HG02981 (cell line): ENCODE results near the gene BCDIN3D.

Experiments
- ATAC-seq: cut with Tn5 transposase; IDR thresholded peaks from one replicate; pipeline ENCODE4 v1.9.1; 2021; ENCODE audit warnings: mild to moderate bottlenecking, moderate library complexity; ENCODE audit not compliant: unreplicated experiment

Gene BCDIN3D

DNA sequence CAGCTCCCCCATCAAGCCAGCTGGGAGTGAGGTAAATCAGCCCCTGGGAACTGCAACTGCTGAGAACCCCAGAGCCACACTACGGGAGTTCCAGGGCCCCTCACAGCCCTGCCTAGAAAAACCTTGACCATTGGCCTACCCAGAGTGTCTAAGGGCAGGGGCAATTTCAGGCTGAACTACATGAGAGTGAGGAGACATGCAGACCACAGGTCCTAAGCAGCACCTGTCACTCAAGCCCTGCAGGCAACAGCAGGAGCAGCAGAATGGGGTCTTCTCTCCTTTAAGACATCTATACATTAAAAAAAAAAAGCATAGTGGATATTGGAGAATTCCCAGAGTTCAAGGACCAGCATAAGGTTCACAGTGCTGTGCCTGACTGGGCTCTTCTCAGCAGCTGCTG lies 19.6 kb downstream of the BCDIN3D start:
- no peak for ATAC-seq

DNA sequence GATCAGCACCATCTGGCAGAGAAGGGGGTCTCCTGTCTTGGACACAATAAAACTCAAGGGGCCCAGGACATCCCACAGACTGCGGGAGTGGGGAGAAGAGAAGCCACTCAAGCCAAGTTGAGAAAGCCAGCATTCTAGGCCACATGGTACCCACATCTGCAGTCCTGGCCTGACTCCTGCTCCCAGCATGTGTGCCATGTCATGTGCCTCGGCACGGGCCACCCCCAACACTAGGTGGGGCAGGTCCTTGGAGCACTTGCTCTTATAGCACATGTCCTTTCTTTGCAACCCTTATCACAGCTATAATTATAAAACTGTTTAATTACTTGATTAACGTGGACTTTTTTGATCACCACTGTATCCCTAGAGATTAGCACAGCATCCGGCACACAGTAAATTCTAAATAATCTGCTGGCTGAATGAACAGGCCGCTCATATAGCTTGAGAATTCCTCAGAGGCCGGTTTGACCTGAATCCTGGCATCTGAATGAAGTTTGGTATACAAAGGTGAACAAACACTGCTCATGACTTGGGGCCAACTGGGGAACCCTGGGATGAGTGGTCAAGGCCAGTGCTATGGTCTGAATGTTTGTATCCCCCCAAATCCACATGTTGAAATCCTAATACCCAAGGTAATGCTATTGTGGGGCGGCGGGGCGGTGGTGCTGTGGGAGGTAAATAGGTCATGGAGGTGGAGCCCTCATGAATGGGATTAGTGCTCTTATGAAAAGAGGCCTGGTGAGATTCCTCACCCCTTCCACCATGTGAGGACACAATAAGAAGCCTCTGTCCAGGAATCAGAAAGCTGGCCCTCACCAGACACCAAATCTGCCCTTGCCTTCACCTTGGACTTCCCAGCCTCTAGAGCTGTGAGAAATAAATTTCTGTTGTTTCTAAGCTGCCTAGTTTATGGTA lies 21.3 kb downstream of the BCDIN3D start:
- no peak for ATAC-seq

DNA sequence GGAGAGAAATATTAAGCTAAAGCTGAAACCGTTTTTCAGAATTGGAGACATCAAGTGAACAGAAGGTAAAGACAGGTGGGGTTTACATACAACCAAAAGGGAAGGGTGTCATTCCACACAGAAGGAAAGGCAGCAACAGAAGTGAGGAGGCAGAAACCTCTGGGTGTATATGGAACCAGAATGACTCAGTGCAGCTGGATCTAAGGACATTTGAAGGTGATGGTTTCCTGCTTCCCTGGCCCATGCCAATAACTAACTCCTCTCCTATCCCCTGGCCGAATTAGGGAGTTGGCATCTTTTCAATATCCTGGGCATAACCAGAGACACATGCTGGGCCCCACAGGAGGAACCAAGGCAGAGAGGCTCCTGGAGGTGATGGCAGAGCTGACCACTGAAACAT lies 23.1 kb downstream of the BCDIN3D start:
- ATAC-seq = no peak

DNA sequence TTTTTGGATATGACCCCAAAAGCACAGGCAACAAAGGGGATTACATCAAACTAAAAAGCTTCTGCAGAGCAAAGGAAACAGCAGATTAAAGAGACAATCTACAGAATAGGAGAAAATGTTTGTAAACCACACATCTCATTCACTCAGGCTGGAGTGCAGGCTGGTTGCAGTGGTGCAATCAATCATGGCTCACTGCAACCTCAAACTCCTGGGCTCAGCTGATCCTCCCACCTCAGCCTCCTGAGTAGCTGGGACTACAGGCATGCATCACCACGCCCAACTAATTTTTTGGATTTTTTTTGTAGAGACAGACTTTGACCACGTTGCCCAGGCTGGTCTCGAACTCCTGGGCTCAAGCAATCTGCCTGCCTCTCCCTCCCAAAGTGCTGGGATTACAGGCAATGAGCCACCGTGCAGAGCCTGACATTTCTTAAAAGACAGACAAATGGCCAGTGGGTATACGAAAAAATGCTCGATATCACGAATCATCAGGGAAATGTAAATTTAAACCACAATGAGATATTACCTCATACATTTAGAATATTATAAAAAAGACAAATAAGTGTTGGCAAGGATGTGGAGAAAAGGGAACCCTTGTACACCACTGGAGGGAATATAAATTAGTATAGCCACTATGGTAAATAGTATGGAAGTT lies 24.5 kb downstream of the BCDIN3D start:
- no peak for ATAC-seq

DNA sequence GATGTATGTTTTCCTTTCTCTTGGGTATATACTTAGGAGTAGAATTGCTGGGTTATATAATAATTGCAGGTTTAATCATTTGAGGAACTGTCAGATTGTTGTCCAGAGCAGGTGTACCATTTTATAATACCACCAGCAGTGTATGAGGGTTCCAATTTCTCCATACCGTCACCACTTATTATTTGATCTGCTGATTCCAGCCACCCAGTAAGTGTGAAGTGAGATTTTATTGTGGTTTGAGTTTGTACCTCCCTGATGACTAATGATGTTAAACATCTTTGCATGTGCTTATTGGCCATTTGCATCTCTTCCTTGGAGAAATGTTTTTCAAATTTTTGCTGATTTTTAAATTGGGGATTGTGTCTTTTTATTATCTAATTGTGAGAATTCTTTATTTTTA lies 29.8 kb downstream of the BCDIN3D start:
- ATAC-seq = no peak

DNA sequence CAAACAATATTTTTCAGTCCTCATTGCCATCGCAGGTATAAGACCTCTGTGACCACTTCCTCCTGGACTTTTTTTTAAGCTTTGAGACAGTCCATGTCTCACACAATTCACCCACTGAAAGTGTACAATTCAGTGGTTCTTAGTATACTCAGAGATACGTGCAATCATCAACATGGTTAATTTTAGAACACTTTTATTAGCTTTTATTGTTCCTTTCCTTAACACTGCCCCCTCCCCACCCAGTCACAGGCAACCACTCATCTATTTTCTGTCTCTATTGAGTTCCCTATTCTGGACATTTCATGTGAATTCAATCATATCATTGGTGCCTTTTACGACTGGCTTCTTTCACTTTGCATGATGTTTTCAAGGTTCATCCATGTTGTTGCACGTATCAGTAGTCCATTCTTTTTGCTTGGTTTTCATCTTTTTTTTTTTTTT lies 30.9 kb downstream of the BCDIN3D start:
- ATAC-seq = no peak

DNA sequence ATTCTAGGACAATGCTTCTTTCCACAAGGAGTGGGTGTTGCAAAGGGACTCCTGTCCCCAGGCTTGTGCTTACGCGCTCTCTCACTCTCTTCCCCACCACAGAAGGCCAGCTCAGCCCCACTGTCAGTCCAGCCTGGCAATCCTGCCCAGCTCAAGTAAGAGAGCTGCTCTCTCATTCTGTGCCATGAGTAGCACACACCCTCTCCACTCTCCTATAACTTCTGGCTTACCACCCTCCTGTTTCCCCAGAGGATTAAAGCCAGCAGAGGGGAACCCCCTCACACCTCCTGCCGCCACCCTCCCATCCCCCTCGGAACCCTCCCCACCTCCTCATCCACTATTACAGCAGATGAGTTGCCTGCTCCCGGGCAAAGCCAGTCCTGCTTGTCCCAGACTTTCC lies 31.8 kb downstream of the BCDIN3D start:
- no peak for ATAC-seq

DNA sequence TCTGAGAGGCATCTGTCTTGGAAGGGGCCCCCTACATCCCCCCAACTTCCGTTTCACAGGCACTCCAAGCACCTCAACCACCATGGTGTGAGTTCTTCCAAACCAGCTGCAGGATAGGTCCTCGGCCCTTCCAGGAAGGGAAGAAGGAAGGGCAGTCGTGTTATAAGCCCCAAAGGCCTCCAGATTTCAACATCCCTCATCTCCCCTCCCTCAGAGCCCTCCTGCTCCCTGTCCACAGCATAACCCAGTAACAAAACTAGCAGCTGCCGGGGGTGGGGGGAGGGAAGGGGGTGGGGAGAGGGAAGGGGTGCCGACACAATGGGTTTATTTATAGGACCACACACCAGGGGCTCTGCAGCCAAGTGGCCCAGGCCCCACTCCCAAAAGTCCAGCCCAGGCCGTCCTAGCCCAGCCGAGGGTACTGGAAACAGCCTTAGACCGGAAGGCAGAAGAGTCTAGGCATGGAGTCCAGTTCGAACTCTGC lies 33.0 kb downstream of the BCDIN3D start:
- no peak for ATAC-seq

DNA sequence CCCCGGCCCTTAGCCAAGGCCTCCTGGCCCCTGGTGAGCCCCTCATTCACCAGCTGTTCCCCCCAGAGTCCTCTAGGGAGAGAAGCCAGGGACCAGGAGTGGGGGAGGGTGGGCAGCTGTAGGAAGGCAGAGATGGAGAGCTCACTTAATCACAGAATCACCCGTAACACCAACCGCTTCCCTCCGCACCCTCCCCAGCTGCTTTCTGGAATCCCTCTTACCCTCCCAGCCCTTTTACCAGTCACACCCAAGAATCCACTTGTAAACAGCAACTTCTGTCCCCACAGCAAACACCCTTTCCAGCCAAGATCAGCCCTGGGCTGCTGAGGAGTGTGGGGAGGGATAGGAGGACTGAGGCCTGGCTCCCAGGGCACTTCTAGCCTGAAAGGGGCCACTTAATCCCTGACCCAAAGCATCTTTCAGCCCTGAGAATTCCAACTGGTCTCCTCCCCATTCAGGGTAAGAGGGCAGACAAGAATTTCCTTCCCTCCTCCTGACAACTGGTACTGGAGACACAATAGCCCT lies 33.5 kb downstream of the BCDIN3D start:
- ATAC-seq = no peak

DNA sequence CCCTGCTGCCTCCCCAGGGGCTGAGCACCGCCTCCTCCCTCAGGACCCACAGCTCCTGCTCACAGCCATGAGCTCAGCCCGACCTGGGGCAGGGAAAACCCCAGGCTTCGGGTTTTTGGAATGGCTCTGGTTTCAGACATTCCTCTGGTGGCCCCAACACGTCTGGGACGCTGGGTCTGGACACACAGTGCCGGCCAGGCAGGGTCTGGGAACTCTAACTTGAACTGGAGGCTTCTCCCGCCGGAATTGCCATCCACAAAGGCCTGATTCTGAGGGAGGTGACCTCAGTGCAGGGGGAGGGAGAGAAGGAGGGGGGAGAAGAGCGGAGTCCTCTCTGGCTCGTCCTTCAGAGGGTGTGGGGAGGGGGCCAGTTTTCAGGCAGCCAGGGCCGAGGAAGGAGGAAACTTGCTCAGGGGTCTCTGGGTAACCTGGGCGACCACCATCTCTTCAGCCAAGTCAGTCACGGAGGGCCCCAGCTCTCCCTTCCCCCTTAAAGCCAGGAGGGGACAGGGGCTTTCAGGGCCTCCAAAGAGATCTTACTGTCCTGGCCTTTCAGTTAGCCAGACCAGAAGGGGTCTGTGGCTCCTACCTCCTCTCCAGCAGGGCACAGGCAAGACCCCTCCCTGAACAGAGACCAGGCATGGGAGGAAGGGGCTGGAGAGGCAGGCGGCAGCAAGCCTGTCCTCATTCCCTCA lies 34.1 kb downstream of the BCDIN3D start:
- ATAC-seq = no peak

DNA sequence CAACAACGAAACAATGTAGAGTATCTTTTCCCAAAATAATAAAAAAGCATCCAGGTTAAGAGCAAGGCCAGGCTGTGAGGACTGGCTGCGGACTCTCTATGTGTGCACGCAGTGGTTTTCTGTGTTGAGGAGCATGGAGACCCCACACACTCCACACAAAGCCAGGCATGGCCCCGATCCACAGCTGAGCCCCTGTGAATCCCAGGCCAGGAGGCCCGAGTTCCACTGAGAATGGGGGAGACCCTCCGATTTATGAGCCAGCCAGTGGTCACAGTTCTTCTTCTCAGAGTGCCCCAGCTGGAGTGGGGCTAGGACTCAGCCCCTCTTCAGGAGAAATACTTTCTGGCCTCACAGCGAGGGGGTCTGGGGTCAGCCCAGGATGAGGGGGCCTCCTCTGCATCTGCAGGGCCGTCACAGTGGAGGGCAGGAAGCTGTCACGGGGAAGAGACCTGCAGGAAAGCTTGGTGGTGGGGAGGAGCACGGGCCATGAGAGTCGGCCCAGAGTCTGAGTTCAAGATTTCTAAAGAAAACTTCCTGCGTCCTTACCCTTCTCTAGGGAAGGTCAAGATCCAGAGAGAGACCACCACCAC lies 34.8 kb downstream of the BCDIN3D start:
- no peak for ATAC-seq

DNA sequence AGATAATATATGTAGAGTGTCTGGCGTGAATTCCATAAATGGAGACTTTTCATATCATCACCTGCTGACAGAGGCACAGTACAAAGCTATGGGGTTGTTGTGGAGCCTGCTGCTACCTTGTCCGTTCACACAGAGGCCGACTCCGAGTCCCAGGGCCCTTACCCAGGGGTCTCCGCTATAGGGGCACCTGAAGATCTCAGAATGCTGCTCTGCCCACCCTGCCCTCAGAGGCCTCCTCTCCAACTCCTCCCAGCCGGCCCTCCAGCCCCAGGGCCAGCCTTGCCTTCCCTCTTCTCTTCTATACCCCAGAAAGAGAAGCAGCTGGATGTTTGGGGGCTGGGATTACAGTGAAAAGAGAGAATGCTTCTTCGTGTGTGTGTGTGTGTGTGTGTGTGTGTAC lies 36.0 kb downstream of the BCDIN3D start:
- ATAC-seq = no peak

DNA sequence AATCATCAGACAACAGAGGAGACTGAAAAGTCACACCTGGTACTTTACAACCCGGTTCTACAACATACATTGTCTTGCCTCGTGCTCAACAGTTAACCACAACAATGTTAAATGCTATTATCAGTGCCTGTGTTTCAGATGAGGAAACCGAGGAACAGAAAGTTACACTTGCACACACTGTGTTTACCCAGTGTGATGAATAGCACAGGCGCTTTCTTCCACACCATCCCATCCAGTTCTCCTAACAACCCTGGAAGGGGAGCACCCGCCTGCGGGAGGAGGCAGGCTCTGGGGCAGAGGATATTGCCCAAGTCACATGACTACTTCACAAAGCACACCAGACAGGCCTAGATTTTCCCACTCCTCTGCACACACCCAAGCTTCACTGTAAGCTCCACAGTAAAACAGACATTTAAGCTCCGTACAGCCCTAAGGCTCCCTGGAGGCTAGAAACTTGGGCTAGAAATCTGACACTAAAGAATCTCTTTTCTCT lies 36.5 kb downstream of the BCDIN3D start:
- ATAC-seq = no peak

DNA sequence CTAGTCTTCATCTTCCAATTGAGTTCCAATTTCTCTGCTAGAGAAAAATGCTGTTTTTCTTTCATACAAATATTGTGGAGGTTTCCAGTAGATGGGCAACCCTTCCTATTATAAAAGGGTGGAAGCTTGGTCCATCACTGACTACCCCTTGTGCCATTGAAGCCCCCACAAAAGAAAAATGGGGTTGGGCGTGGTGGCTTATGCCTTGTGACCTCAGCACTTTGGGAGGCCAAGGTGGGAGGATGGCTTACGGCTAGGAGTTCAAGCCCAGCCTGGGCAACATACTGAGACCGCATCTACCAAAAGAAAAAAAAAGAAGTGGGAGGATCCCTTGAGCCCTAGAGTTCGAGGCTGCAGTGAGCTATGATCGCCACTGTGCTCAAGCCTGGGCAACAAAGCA lies 37.5 kb downstream of the BCDIN3D start:
- no peak for ATAC-seq

DNA sequence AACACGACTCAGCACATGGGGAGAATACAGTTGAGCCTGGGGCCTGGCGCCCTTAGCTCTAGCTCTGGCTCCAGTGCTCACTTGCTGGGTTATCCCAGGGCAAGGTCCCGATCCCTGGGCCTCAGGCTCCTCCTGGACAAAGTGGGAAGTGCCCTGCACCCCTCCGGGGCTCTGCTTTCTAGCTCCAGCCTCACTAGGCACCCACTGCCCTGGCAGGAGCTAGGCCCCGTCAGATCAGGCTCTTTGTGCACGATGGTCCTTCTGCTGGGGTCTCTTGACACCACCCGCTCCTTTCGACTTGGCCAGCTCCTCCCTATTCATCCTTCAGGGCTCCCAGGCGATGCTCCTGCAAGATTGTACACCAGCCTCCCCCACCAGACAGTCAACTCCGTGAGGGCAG lies 38.1 kb downstream of the BCDIN3D start:
- no peak for ATAC-seq

DNA sequence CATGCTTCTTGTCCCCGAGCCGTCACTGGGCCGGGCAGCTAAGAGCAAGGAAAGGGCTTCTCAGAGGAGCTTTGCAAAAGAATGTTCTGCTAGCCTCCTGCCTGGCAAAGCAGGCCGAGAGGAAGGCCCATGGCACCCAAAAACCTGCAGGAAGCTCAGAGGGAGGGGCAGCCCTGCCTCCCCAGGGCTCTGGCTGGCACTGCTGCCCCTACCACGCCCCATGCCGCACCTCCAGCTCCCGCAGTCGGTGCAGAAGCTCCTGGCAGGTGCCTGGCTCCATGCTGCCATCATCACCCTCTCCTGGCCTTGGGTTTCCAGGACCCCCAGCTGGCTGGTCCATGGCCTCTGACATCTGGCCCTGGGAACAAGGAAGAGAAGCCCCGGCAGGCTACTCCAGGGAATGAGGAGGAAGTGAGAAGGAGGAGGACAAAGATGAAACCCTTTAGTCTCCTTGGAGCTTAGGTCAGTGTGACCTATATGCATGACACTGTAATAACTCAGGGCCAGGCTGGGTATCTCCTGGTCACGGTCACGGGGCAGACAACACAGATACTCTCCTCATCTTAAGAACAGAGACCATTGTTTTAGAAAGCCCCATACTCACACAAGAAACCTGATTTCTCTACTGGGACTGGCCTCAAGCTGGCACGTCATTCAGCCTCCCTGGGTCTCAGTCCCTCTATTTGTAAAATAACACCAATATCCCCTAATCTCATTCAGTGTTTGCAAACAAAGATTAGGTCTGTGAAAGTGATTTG lies 39.0 kb downstream of the BCDIN3D start:
- no peak for ATAC-seq

DNA sequence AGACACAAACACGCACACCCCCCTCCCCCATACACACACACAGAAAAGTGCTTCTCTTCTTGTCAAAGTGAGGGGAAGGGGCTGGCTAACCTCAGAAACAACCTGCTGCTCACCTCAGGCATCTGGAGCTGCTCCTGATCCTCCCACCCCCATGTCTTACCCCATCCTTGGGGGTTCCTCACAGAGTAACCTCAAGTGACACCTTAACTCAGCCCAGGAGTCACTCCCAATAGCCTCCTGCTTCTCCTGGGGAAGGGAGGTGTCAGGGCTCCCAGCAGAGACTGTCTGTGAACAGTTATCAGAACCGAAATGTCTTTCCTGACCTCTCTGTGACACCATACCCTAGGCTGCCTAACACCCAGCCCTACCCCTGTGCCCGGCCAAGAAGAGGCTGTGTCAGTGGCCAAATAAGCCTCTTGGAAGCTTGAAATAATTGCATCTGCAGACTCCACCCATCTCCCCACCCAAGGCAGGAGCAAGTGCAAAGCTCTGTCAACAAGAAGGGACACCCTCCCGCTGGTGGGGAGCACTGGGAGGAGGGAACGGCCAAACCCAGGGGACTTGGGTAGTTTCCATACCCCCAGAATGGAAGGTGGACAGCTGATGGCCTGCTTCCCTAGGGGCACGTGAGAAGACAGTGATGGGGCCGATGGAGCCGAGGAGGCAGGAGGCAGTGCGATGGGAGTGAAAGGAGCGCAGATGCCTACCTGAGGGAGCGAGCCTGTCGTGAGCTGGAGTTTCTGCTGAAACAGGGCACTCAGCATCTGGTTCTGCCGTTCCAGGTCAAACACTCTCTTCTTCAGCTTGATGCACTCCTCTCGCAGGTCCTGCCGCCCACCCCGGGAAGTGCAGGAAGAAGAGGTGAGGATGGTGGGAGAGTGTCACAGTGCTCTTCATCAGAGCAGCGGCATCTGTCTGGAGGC lies 41.5 kb downstream of the BCDIN3D start:
- no peak for ATAC-seq

DNA sequence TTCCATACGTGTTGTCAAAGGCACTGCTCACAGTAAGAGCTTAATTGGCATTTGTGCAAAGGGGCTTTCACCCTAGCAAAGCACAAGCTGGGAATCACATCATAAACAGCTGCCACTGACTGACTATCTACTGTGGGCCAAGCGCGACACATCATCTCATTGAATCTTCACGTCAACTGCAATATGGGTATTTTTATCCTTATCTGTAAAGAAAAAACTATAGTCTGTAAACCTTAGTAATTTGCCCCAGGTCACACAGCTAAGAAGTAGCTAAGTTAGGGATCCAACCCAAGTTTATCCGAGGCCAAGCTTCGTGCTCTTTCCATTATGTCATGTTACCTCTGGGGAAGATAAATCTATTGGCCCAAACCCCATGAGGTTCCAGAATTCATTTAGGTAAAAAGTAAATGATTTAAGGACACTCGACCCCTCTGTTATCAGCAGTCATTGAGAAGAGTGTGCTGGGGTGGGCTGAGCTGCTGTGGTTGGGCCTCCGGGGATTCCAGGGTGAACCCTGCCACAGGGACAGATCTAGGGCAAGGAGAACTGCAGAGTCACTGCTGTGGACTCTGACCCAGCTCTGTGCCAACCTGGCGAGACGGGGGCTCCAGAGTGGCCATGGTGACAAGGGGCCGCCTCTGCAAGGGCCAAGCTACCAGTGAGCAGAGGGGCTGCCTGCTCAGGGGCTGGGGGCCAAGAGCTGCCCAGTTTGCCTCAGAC lies 42.3 kb downstream of the BCDIN3D start:
- no peak for ATAC-seq
